ENCODE measurements around the gene TCF4.

The TCF4 gene

DNA sequence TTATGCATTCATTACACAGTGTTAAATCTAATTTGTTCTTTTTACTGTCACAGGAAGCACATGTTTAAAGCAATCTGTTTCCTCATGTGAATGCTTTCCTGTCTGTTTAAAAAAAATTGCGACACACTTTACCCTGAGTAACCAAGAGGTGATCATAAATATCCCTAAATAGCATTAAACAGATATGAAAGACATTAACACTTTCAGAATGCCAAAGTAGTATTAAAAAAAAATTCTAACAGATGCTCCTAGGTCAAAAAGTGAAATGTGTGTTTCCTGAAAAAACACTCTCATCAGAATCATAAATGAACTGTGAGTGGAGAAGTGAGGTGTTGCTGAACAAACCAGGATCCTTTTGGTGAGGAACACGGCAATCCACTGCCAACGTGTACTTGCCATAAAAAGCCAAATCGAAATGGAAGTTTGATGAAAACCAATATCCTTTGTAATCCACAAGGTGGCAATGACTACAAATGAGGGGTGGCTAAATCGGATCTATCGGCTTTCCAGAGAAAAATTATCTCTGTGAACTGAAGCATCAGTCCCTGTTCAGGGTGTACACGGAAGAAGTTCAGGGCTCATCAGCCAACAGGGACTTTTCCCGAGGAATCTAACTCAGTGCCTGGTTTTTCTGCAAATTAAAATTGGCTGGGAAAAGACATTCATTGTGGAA, 248.9 kb downstream of the TCF4 start:
- DNase-seq, result no peak

DNA sequence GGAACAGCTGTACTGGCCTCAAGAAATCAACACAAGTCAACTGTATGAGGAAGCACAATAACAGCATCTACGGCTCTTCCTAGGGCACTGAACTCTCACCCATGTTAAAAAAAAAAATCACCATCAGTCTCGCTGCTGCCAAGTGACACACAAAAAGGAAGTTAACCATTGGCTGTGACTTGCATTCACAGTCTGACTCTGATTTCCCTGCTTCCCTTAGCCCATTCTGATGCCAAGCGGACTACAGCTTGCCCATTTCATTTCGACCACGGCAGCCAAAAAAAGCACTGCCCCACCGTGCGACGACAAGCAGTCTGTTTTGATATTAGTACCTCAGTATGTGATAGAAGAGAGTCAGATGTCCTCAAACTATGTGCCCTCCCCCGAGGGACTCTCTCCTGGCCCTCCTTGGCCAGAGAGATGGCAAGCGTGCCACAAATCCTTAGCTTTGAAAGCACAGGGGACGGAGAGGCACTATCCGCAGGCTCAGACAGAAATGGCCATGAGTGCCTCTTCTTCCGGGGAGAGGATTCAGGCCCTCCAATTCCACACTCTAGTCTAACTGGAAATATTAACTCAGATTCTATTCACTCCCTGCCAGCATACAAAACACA, 250.0 kb downstream of the TCF4 start:
- DNase-seq, result no peak

DNA sequence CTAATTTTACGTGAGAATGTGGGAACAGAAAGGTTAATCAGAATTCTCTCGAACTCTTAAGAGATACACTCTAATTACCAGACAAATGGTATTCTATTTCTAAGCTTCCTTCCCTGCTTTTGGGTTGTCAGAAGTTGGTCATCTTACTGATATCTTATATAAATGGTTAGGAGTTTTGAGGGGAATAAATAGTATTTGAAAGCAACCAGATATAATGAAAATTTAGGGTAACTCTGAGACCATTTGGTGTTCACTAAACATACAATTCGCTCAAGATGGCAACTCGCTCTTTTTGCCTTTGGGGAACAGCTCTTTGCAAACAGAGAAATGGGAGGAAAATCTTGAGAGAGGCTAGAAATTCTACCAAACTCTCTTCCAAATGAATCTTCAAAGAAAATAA, 250.9 kb downstream of the TCF4 start:
- no peak for DNase-seq

DNA sequence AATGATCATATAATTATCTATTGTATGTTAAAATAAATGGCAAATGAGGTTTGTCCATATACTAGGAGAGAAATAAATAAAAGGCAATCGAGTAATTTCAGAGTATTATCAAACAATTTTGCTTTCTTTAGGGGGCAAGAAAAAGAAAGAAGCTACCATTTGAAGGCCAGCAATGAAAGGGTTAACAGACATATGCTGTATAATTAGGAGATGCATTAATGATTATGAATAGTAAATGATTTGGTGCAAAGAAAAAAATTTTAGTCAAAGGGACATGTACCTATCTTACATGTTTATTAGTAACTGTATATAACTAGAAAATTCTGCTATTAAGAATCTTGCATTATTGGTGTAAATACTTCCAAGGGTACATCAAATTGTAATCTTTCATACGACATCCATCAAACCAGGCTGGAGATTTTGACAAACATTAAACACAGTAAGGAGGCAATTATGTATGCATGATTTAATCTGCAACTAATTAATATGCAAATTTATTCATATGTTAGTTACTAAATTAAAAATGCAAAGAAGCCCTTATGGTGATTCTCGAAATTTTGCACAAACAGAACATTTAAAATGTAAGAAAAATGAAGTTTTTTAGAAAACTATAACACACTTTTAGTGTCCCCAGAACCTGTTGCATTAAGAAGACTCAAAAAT, 251.4 kb downstream of the TCF4 start:
- DNase-seq, result no peak

DNA sequence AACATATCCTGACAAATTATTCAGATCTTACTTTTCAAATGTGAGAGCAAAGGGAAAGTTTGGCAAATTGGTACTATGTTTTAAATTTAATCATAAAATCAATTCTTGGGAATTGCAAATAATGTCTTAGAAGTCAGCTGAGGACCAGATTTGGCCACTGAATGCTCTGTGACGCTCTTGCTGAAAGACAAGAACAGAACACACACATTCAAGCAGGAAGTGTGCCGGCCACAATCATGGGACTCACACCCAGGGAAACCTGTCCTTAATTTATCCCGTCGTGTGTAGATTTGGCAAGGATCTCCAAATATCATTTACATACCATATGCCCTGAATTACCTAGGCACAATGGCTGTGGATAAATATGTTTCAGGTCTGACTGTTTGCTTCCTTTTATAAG, 253.1 kb downstream of the TCF4 start:
- DNase-seq, result peak; percentile 42

DNA sequence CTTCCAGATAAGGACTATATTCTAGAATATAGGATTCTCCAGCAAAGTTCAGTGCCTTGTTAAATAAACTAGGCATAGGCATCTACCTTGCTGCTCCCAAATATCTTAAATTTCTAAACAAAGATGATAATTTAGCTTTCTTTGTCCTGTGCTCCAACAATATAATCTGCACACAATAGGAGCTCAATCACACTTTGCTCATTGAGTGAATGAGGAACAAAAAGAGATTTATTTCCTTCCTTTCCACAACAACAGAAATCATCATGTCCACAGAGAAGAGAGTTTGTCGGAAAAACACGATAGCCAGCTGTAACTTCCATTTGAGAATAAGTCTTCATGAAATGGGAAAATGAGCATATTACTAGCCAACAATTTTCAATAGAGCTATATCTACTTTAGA, 256.7 kb downstream of the TCF4 start:
- DNase-seq, result no peak

DNA sequence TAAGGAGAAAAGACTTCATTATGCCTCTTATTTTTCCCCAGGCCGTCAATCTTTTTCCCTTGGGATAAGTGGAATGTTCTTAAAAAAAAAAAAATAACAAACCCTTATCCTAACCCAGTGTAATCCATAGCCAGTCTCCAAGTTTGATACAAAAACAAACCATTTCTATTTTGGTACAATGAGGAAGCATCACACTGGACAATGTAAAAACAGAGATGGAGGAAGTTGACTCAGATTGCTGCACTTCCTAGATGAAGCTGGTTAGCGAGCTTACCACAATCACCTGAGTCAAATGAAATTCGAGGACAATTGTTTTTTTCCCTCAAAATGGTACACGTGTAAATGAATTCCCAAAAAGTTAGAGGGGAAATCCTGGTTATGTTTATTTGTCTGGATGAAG, 259.7 kb downstream of the TCF4 start:
- no peak for DNase-seq

GRCh38 chr18:55327454-55327853, 260.5 kb downstream of the TCF4 start:
- DNase-seq, result no peak

DNA sequence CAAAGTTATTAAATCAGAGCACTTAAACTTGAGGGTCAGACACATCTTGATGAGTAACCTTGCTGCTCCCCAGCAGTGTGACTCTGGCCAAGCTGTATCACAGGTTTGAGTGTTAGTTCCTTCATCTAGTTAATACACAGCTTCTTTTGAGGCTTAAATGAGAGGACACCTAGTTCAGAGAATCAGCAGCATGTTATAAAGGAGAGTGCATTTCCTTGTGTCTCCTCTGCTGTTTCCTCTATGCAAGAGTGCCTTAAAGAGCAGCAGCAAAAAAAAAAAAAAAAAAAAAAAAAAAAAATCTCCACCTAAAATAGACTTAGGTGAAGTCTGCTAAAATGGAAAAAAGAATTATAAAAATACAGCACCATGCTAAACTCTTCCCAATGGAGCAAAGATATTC, 261.9 kb downstream of the TCF4 start:
- no peak for DNase-seq

- no peak for DNase-seq
These were observed 263.8 kb downstream of the TCF4 start for GRCh38 chr18:55324166-55324565.

DNA sequence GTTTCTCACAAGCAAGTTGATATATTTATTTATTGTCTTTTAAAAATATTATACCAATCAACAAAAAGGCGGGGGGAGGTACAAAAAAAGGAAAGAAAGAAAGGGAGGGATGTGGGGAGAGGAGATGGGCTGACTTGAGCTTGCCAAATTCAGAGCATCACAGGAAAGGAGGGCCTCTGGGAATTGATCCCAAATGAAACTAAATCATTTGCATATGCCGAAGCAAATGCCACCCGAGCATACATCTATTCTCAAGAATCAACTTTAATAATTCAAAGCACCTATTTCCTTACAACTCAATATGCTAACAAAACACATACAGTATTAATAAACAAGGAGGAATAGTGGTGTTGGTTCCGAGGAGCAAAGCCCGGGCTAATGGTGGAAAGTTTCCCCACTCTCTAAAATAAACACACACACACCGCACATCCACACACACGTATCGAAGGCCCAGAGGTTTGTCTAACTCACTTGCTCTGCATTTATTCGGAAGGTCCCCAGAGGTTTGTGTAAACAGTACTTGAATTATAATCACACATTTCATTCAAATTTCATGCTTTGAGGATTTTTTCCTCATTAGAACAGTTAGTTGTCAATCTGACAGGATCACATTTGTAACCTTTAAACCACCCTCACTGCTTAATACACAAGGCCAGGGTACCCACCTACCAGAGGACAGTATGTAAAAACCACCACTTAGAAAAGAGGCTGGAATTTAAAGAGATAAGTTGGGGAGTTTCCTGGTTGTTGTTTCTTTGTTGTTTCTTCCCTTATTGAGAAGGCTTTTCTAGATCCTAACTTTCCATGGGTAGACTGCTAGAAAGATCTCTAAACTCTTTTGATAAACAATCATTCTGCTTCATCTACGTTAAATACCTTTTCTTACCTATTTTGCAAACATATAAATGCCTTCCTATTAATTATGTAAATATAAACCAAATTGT, 264.7 kb downstream of the TCF4 start:
- no peak for DNase-seq

GRCh38 chr18:55322178-55322735, 265.7 kb downstream of the TCF4 start:
- DNase-seq, result peak; percentile 79

- peak; percentile 74 for DNase-seq
These were observed 266.5 kb downstream of the TCF4 start for GRCh38 chr18:55321265-55322177.

GRCh38 chr18:55320424-55321264, 267.3 kb downstream of the TCF4 start:
- no peak for DNase-seq

- no peak for DNase-seq
These were observed 268.4 kb downstream of the TCF4 start for GRCh38 chr18:55319459-55320193.

DNA sequence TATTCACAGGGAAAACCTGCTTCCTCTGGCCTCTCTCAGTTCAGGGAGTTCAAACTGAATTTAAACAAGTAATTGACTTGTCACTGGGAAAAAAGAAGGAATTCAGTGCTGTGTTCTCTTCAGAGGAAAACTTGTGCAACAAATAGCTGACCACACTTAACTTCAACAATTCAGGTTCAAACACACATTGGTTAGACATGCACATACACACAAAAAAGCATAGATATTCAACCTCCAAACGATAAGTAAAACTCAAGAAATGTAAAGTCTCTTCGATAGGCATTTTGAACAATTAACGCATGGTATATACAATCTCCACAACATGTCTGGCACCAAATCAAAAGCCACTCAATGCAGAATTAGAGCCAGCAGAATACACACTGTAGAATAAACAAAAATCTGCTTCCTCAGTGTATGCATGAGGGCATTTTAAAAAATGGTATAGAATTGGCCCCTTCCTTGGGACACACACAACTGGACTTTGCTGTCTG, 269.0 kb downstream of the TCF4 start:
- no peak for DNase-seq

DNA sequence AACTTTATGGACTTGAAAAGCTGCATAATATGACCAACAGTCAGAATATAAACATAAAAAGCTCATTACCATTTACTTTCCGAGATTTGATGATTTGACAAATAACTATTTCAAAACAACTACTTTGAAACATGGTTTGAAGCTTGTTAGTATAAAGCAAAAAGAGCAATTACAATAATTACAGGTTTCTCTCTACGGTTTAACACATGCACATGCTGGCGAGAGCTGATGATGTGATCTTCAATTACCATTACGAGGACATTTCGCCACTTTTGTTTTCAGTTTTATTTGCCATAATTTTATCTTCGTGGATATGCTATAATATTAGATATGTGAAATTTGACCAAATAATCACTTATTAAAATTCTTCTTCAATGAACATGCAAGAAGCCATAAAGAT, 270.1 kb downstream of the TCF4 start:
- no peak for DNase-seq

GRCh38 chr18:55317324-55317723, 270.7 kb downstream of the TCF4 start:
- DNase-seq, result no peak

GRCh38 chr18:55316486-55317184, 271.4 kb downstream of the TCF4 start:
- no peak for DNase-seq
